Measurements from ENCODE around the gene FLOT1. TPM values are rescaled to one million over a fixed set of nuclear protein-coding genes. Genes with fewer than 3 reads are reported as not detected.
A peak's percentile ranks its signal among the peaks of the same experiment; 100 is the strongest.

FLOT1 gene
- total and polyA plus RNA-seq, 9 of the 15 experiments (the other 6 are each of a cell fraction or from before 2014, with no cell fraction given), result 11.7 to 149 (median 118) TPM

DNA sequence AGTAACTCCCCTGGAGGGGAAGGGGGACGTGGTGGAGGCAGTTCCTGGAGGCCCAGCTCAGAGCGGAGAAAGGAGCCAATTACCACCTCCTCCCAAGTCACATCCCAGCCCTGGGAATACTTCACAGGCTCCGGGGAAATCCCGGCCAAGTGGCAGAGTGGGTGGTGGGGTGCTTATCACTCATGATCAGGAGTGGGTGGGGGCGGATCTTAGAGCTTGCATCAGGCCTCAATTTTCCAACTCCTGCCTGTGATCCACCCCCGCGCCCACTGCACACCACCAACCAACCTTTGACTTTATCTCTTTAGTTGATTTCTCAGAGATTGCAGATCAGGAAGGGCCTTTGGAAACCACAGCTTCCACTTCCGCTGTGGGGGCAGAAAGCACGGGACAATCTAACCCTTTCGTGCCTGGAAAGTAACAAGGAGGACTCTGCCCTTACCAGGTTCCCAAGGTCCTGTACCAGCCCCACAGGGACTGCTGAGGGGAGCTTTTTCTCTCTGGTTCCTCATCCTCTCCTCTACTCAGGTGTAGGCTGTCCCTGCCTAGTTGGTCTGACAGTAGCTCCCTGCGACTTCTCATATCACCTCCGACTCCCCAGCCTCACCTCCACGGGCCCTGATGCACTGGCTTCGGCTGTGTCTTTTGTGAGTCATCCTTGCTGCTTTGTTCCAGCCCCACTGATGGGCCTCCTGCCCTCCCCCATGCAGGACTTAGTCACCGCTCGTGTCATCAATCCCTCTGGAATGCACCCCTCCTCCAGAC is 26.8 kb upstream of the FLOT1 start (continued):
- TF ChIP-seq, protein P1, sequence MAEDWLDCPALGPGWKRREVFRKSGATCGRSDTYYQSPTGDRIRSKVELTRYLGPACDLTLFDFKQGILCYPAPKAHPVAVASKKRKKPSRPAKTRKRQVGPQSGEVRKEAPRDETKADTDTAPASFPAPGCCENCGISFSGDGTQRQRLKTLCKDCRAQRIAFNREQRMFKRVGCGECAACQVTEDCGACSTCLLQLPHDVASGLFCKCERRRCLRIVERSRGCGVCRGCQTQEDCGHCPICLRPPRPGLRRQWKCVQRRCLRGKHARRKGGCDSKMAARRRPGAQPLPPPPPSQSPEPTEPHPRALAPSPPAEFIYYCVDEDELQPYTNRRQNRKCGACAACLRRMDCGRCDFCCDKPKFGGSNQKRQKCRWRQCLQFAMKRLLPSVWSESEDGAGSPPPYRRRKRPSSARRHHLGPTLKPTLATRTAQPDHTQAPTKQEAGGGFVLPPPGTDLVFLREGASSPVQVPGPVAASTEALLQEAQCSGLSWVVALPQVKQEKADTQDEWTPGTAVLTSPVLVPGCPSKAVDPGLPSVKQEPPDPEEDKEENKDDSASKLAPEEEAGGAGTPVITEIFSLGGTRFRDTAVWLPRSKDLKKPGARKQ (CRISPR knock-in tag; IDR thresholded peaks at IDR 0.05), result no peak
- TF ChIP-seq ZNF764 (CRISPR knock-in tag; IDR thresholded peaks at IDR 0.05; ENCODE audit: low read depth), result no peak
- TF ChIP-seq, protein P2, sequence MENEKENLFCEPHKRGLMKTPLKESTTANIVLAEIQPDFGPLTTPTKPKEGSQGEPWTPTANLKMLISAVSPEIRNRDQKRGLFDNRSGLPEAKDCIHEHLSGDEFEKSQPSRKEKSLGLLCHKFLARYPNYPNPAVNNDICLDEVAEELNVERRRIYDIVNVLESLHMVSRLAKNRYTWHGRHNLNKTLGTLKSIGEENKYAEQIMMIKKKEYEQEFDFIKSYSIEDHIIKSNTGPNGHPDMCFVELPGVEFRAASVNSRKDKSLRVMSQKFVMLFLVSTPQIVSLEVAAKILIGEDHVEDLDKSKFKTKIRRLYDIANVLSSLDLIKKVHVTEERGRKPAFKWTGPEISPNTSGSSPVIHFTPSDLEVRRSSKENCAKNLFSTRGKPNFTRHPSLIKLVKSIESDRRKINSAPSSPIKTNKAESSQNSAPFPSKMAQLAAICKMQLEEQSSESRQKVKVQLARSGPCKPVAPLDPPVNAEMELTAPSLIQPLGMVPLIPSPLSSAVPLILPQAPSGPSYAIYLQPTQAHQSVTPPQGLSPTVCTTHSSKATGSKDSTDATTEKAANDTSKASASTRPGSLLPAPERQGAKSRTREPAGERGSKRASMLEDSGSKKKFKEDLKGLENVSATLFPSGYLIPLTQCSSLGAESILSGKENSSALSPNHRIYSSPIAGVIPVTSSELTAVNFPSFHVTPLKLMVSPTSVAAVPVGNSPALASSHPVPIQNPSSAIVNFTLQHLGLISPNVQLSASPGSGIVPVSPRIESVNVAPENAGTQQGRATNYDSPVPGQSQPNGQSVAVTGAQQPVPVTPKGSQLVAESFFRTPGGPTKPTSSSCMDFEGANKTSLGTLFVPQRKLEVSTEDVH (IDR thresholded peaks at IDR 0.05; ENCODE audit: low read depth, partially characterized antibody), result peak; percentile 48
- peak; percentile 85 for TF ChIP-seq ZNF584 (CRISPR knock-in tag; IDR thresholded peaks at IDR 0.05; ENCODE audit: low read depth)
- TF ChIP-seq MXI1 (IDR thresholded peaks at IDR 0.05; ENCODE audit: low read depth, low read length), result no peak
- no peak for TF ChIP-seq E2F3 (CRISPR knock-in tag; IDR thresholded peaks at IDR 0.05)
- TF ChIP-seq, protein P3, sequence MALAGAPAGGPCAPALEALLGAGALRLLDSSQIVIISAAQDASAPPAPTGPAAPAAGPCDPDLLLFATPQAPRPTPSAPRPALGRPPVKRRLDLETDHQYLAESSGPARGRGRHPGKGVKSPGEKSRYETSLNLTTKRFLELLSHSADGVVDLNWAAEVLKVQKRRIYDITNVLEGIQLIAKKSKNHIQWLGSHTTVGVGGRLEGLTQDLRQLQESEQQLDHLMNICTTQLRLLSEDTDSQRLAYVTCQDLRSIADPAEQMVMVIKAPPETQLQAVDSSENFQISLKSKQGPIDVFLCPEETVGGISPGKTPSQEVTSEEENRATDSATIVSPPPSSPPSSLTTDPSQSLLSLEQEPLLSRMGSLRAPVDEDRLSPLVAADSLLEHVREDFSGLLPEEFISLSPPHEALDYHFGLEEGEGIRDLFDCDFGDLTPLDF (CRISPR knock-in tag; IDR thresholded peaks at IDR 0.05), result no peak
- no peak for TF ChIP-seq COPS2 (conservative IDR thresholded peaks at IDR 0.05)
- no peak for TF ChIP-seq C11orf30 (IDR thresholded peaks at IDR 0.05; ENCODE audit: low read depth)
- TF ChIP-seq RHOXF2B (CRISPR knock-in tag; conservative IDR thresholded peaks at IDR 0.05), result no peak
- TF ChIP-seq, protein P4, sequence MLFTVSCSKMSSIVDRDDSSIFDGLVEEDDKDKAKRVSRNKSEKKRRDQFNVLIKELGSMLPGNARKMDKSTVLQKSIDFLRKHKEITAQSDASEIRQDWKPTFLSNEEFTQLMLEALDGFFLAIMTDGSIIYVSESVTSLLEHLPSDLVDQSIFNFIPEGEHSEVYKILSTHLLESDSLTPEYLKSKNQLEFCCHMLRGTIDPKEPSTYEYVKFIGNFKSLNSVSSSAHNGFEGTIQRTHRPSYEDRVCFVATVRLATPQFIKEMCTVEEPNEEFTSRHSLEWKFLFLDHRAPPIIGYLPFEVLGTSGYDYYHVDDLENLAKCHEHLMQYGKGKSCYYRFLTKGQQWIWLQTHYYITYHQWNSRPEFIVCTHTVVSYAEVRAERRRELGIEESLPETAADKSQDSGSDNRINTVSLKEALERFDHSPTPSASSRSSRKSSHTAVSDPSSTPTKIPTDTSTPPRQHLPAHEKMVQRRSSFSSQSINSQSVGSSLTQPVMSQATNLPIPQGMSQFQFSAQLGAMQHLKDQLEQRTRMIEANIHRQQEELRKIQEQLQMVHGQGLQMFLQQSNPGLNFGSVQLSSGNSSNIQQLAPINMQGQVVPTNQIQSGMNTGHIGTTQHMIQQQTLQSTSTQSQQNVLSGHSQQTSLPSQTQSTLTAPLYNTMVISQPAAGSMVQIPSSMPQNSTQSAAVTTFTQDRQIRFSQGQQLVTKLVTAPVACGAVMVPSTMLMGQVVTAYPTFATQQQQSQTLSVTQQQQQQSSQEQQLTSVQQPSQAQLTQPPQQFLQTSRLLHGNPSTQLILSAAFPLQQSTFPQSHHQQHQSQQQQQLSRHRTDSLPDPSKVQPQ (CRISPR knock-in tag; IDR thresholded peaks at IDR 0.05; ENCODE audit: borderline replicate concordance), result no peak
- TF ChIP-seq, protein P5, sequence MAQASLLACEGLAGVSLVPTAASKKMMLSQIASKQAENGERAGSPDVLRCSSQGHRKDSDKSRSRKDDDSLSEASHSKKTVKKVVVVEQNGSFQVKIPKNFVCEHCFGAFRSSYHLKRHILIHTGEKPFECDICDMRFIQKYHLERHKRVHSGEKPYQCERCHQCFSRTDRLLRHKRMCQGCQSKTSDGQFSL (CRISPR knock-in tag; IDR thresholded peaks at IDR 0.05), result peak; percentile 77
- TF ChIP-seq, protein P5 (tag; IDR thresholded peaks at IDR 0.05), result peak in 1 of 2 experiments; percentile 43; a peak in 1 of 4 replicates
- TF ChIP-seq, protein P6, sequence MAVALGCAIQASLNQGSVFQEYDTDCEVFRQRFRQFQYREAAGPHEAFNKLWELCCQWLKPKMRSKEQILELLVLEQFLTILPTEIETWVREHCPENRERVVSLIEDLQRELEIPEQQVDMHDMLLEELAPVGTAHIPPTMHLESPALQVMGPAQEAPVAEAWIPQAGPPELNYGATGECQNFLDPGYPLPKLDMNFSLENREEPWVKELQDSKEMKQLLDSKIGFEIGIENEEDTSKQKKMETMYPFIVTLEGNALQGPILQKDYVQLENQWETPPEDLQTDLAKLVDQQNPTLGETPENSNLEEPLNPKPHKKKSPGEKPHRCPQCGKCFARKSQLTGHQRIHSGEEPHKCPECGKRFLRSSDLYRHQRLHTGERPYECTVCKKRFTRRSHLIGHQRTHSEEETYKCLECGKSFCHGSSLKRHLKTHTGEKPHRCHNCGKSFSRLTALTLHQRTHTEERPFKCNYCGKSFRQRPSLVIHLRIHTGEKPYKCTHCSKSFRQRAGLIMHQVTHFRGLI (CRISPR knock-in tag; IDR thresholded peaks at IDR 0.05), result 0 out of 2 replicates have a peak, but pooled peaks have one; percentile 50
- TF ChIP-seq ZNF561 (CRISPR knock-in tag; conservative IDR thresholded peaks at IDR 0.05), result no peak
